Measurements from ENCODE around the gene TPRA1. TPM values are rescaled to one million over a fixed set of nuclear protein-coding genes. Genes with fewer than 3 reads are reported as not detected.

TPRA1 gene
- total RNA-seq, 1 donor, result 25.6 TPM

DNA sequence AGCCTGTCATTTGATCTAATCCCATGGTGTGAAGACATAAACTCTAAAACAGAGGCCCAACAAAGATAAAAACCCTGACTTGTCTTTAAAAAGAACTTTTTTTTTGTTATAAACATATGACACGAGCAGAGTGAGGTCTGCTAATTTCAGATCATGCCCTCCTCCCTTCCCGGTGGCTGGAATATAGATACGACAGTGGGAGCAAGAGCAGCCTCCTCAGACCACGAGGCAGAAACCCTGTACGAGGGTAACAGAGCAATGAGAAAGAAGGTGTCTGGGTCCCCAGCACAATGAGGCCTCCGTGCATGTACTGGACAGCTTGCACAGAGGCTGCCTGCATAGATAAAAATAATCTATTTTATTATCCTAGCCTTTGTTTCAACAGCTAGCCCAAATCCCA is 5.8 kb downstream of the TPRA1 start:
- no peak for DNase-seq (ENCODE audit: low read depth)
- no peak for TF ChIP-seq CTCF (IDR thresholded peaks at IDR 0.05; ENCODE audit: insufficient read depth, low read length)
- H3K4me3 ChIP-seq (ENCODE audit: low read depth, low read length), result no peak overlapping the region

DNA sequence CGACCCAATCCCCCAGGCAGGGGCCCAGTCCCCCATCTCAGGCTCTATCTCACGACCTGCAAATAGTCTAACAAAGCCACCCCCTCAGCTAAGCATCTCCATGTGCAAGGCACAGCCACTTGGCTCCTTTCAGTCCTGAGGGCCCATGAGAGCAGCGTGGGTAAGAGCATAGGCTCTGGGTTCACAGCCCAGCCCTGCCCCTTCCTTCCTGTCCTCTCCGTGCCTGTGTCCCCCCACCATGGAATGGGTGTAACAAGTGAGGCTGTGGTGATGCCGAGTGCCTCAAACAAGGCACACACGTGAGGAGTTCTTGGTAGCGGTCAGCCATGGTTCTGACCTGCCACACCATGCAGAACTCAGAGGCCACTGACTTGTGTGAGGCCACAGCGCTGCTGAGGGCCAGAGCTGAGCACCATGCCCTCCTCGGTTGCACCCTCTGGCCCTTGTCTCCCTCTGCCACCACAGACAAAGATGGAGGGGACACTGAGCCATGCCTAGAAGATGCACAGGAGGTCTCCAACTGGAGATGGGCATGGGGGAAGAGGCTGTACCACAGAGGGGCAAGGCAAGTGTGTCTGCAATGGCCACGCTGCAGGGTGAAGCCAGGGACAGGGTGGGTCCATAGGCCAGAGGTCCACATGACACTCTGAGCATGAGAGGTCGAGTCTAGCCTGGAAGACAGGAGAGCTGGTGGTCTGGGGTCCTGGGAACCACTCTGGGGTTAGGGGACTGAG is 10.0 kb downstream of the TPRA1 start:
- no peak for DNase-seq (ENCODE audit: low read depth)
- H3K4me3 ChIP-seq (ENCODE audit: low read depth, low read length), result no peak overlapping the region
- TF ChIP-seq CTCF (IDR thresholded peaks at IDR 0.05; ENCODE audit: insufficient read depth, low read length), result no peak

DNA sequence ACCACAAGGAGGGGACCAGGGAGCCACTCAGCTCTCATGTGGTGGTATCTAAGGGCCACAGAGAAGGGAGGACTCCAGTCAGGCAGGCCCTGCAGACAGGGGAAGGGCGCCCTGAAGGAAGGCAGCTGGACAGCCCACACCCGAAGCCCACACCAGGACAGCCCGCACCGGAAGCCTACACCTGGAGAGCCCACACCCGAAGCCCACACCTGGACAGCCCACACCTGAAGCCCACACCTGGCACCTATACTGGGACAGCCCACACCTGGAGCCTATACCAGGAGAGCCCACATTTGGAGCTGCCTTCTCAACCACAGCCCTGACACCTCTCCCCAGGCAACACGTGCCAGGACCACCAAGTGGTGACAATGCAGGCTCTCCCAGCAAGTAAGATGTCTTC is 11.7 kb downstream of the TPRA1 start:
- DNase-seq (ENCODE audit: low read depth), result no peak
- no peak overlapping the region for H3K4me3 ChIP-seq (ENCODE audit: low read depth, low read length)
- TF ChIP-seq CTCF (IDR thresholded peaks at IDR 0.05; ENCODE audit: insufficient read depth, low read length), result no peak

- DNase-seq (ENCODE audit: low read depth), result no peak
- TF ChIP-seq CTCF (IDR thresholded peaks at IDR 0.05; ENCODE audit: insufficient read depth, low read length), result no peak
- no peak overlapping the region for H3K4me3 ChIP-seq (ENCODE audit: low read depth, low read length)
Observed at GRCh38 chr3:127578168-127578567, 12.4 kb downstream of the TPRA1 start.

- H3K4me3 ChIP-seq (ENCODE audit: low read depth, low read length), result no peak overlapping the region
- DNase-seq (ENCODE audit: low read depth), result no peak
- TF ChIP-seq CTCF (IDR thresholded peaks at IDR 0.05; ENCODE audit: insufficient read depth, low read length), result no peak
Observed at GRCh38 chr3:127577448-127577847, 13.1 kb downstream of the TPRA1 start.

DNA sequence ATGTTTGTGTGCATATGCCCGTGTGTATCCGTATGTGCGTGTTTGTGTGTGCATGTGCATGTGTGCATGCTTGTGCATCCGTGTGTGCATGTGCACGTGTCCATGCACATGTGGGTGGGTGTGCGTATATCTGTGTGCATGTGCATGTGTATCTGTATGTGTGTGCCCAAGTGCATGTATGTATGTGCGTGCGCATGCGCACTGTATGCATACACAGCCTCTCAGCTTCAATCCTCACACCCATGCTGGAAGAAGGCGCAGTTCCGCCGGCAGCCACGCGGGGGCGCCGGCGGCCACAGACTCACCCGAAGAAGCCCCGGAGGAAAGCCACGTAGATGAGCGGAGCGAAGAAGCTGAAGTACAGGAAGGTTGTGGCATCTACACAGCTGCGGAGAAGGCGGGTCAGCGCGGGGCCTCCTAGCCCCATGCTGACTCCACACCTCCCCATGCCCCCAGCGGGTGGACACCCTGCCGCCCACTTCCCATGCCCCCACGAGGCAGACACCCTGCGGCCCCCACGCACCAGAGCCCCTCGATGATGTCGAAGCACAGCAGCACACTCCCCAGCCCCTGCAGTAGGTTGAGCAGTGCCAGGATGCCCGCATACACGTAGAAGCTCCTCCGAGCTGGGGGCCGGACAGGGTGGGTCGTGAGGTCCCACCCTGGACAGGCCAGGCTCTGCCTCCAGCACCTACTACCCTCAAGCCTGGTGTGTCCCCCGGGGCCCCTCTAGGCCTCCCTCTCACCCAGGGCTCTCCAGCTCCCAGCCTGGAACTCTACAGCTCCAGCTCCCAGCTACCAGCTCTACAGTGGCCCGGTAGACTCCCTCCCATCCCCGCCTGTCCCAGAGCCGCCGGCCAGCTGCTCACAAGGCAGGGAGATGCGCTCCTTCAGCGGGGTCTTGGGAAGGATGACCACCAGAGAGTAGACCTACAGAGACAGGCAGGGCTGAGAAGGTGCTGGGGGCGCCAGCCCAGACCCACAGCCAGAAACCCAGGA is 15.4 kb downstream of the TPRA1 start:
- no peak overlapping the region for H3K4me3 ChIP-seq (ENCODE audit: low read depth, low read length)
- peak; percentile 100 for TF ChIP-seq CTCF (IDR thresholded peaks at IDR 0.05; ENCODE audit: insufficient read depth, low read length)
- peak; percentile 91 for DNase-seq (ENCODE audit: low read depth)
